Activated CD4-positive, alpha-beta T cell treated with anti-CD3 and anti-CD28 coated beads, Interleukin-2, Interleukin-6, amounts not matched to agents 100 ng/mL and 50 ng/mL, durations not matched to agents 16 hours and 8 hours (primary cell): ENCODE data around the gene MREG.
"Not testable (repeated sequence)": the region's sequence is repeated elsewhere in the genome, so short reads cannot be mapped to it uniquely, and the experiment has no call there.

ENCODE experiments used
- DNase-seq: peaks from one replicate; pipeline ENCODE4 v3.0.0-alpha.2; 2020

MREG gene

GRCh38 chr2:215983581-215984351 is 29.6 kb downstream of the MREG start:
- no peak for DNase-seq

- DNase-seq = peak; percentile 90
Observed at GRCh38 chr2:215982465-215982875, 30.9 kb downstream of the MREG start.

- DNase-seq = no peak
Observed at GRCh38 chr2:215981115-215981514, 32.2 kb downstream of the MREG start.

GRCh38 chr2:215979620-215980019 is 33.7 kb downstream of the MREG start:
- DNase-seq = peak; percentile 79

- no peak for DNase-seq
Observed at GRCh38 chr2:215974700-215975429, 38.5 kb downstream of the MREG start.

- DNase-seq = no peak
Observed at GRCh38 chr2:215973954-215974699, 39.2 kb downstream of the MREG start.

- DNase-seq = no peak
Observed at GRCh38 chr2:215973145-215973792, 40.1 kb downstream of the MREG start.

GRCh38 chr2:215971671-215972070 is 41.7 kb downstream of the MREG start:
- no peak for DNase-seq

GRCh38 chr2:215970894-215971293 is 42.5 kb downstream of the MREG start:
- DNase-seq = peak; percentile 21

GRCh38 chr2:215970425-215970824 is 42.9 kb downstream of the MREG start:
- peak; percentile 39 for DNase-seq

GRCh38 chr2:215969131-215969841 is 44.1 kb downstream of the MREG start:
- DNase-seq = no peak

GRCh38 chr2:215968499-215968898 is 44.9 kb downstream of the MREG start:
- DNase-seq = no peak

GRCh38 chr2:215967590-215968378 is 45.6 kb downstream of the MREG start:
- DNase-seq = peak; percentile 42

GRCh38 chr2:215966951-215967350 is 46.4 kb downstream of the MREG start:
- no peak for DNase-seq

- DNase-seq = no peak
Observed at GRCh38 chr2:215966274-215966673, 47.1 kb downstream of the MREG start.

- no peak for DNase-seq
Observed at GRCh38 chr2:215965532-215966165, 47.7 kb downstream of the MREG start.

GRCh38 chr2:215961981-215962380 is 51.4 kb downstream of the MREG start:
- DNase-seq = no peak

GRCh38 chr2:215958257-215958656 is 55.1 kb downstream of the MREG start:
- no peak for DNase-seq

- DNase-seq = not testable (repeated sequence)
Observed at GRCh38 chr2:215957354-215958122, 55.8 kb downstream of the MREG start.
